K562 (cell line): ENCODE results near the gene BRD3.

Experiments used
- JUND ChIP-seq, 2 experiments: IDR thresholded peaks; 2 replicates in 1 of 2; 3 replicates in 1 of 2; pipeline ENCODE4 v1.6.1; 2011; ENCODE audit warnings: borderline replicate concordance in 2 of 2, low read depth in 2 of 2, low read length in 2 of 2, improper control_type of control experiment in 1 of 2, missing biosample characterization in 1 of 2, missing genetic modification characterization in 1 of 2, missing genetic modification reagents in 1 of 2
- POLR2AphosphoS5 ChIP-seq: IDR thresholded peaks from 2 replicates; pipeline ENCODE4 v1.6.1; 2011; ENCODE audit warnings: mild to moderate bottlenecking, low read depth, low read length, moderate library complexity; ENCODE audit not compliant: control insufficient read depth, insufficient read depth
- RNF2 ChIP-seq: sonication (generic); IDR thresholded peaks from 2 replicates; pipeline ENCODE4 v1.6.1; 2016
- TAF1 ChIP-seq: IDR thresholded peaks from 2 replicates; pipeline ENCODE4 v1.6.1; 2011; ENCODE audit warnings: mild to moderate bottlenecking, low read length, moderate library complexity; ENCODE audit not compliant: insufficient read depth, control insufficient read depth, severe bottlenecking; ENCODE audit errors: extremely low read depth
- TF ChIP-seq, protein P1 (sequence below), 3 experiments: IDR thresholded peaks in 2 of 3; conservative IDR thresholded peaks in 1 of 3; 2 replicates each; pipeline ENCODE4 v1.5.1; 2011 to 2012; ENCODE audit warnings: low read length in 3 of 3, mild to moderate bottlenecking in 3 of 3, control low read depth in 2 of 3, improper control_type of control experiment in 1 of 3, inconsistent platforms in 1 of 3, low read depth in 1 of 3, mixed read lengths in 1 of 3, moderate library complexity in 1 of 3; ENCODE audit not compliant: insufficient read depth in 2 of 3

DNA sequence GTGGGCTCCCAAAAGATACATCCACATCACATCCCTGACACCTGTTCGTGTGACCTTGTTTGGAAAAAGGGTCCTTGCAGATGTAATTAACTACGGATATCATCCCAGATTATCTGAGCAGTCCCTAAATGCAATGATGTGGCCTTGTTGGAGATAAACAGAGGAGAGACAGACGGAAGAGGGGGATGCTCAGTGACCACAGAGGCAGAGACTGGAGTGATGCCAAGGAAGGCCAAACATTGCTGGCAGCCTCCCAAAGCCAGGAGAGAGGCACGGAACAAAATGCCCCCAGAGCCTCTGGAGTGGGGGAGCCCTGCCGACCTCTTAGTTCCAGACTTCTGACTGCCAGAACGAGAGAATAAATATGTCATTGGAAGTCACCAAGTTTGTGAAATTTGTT, 60.7 kb downstream of the BRD3 start:
- TF ChIP-seq RNF2: no peak
- TF ChIP-seq TAF1: no peak
- TF ChIP-seq JUND (IDR thresholded peaks at IDR 0.05; ENCODE audit: borderline replicate concordance, low read depth, low read length): no peak
- TF ChIP-seq JUND (tag; IDR thresholded peaks at IDR 0.05; ENCODE audit: borderline replicate concordance, low read depth, low read length): no peak
- TF ChIP-seq, protein P1, sequence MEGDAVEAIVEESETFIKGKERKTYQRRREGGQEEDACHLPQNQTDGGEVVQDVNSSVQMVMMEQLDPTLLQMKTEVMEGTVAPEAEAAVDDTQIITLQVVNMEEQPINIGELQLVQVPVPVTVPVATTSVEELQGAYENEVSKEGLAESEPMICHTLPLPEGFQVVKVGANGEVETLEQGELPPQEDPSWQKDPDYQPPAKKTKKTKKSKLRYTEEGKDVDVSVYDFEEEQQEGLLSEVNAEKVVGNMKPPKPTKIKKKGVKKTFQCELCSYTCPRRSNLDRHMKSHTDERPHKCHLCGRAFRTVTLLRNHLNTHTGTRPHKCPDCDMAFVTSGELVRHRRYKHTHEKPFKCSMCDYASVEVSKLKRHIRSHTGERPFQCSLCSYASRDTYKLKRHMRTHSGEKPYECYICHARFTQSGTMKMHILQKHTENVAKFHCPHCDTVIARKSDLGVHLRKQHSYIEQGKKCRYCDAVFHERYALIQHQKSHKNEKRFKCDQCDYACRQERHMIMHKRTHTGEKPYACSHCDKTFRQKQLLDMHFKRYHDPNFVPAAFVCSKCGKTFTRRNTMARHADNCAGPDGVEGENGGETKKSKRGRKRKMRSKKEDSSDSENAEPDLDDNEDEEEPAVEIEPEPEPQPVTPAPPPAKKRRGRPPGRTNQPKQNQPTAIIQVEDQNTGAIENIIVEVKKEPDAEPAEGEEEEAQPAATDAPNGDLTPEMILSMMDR (IDR thresholded peaks at IDR 0.05 in 2 of 3, conservative IDR thresholded peaks at IDR 0.05 in 1 of 3; ENCODE audit: insufficient read depth in 2 of 3, low read depth in 1 of 3, low read length in 3 of 3): no peak
- no peak for TF ChIP-seq POLR2AphosphoS5
